OCI-LY1 (cell line): ENCODE data around the gene GATA3.

Source experiments
- H2AFZ ChIP-seq: fragments of 200-600 bp; sonication (generic), shearing (Covaris generic); 2 replicates; pipeline ENCODE4 v1.6.0; 2014; ENCODE audit warnings: antibody characterized with exemption, mild to moderate bottlenecking, low read length
- H3F3A ChIP-seq: fragments of 200-600 bp; sonication (generic), shearing (Covaris generic); 2 replicates; pipeline ENCODE4 v1.6.0; 2014; ENCODE audit warnings: mild to moderate bottlenecking, antibody characterized with exemption, low read length, moderate library complexity; ENCODE audit not compliant: insufficient read depth
- H3K27ac ChIP-seq: fragments of 200-600 bp; sonication (generic); 2 replicates; pipeline ENCODE4 v1.5.1; 2014; ENCODE audit warnings: low read length, mixed run types, mild to moderate bottlenecking, low read depth; ENCODE audit not compliant: poor library complexity, severe bottlenecking
- H3K27me3 ChIP-seq: fragments of 200-600 bp; sonication (generic); 2 replicates; pipeline ENCODE4 v1.6.0; 2014; ENCODE audit warnings: antibody characterized with exemption, mild to moderate bottlenecking, low read length, moderate library complexity; ENCODE audit not compliant: insufficient read depth
- H3K36me3 ChIP-seq: fragments of 200-600 bp; sonication (generic); 2 replicates; pipeline ENCODE4 v1.6.1; 2014; ENCODE audit warnings: mild to moderate bottlenecking, antibody characterized with exemption, low read length, moderate library complexity, mixed read lengths; ENCODE audit not compliant: insufficient read depth
- H3K4me1 ChIP-seq: fragments of 200-600 bp; sonication (generic); 2 replicates; pipeline ENCODE4 v1.5.1; 2014; ENCODE audit warnings: mild to moderate bottlenecking, low read length, moderate library complexity; ENCODE audit not compliant: insufficient read depth, severe bottlenecking
- H3K4me2 ChIP-seq: fragments of 200-600 bp; sonication (generic), shearing (Covaris generic); 2 replicates; pipeline ENCODE4 v1.6.1; 2014; ENCODE audit warnings: low read length
- H3K4me3 ChIP-seq: fragments of 200-600 bp; sonication (generic); 2 replicates; pipeline ENCODE4 v1.5.1; 2014; ENCODE audit warnings: low read length, low read depth, mild to moderate bottlenecking, mixed read lengths; ENCODE audit not compliant: poor library complexity, severe bottlenecking
- H3K79me2 ChIP-seq: fragments of 200-600 bp; shearing (Covaris generic); 2 replicates; pipeline ENCODE4 v1.6.1; 2016; ENCODE audit warnings: mixed run types, low read length, mixed read lengths; ENCODE audit not compliant: insufficient read depth
- H3K9ac ChIP-seq: fragments of 200-600 bp; sonication (generic), shearing (Covaris generic); 2 replicates; pipeline ENCODE4 v1.6.1; 2014; ENCODE audit warnings: mild to moderate bottlenecking, low read length, mixed read lengths
- H3K9me2 ChIP-seq: fragments of 200-600 bp; sonication (generic), shearing (Covaris generic); 2 replicates; pipeline ENCODE4 v1.6.1; 2014; ENCODE audit warnings: low read depth, mild to moderate bottlenecking, low read length, mixed read lengths
- H3K9me3 ChIP-seq: fragments of 200-600 bp; shearing (Covaris generic); 2 replicates; pipeline ENCODE4 v1.6.1; 2014; ENCODE audit warnings: low read length, mixed read lengths
- H4K20me1 ChIP-seq: fragments of 200-600 bp; sonication (generic), shearing (Covaris generic); 2 replicates; pipeline ENCODE4 v1.6.0; 2016; ENCODE audit warnings: mild to moderate bottlenecking, low read length; ENCODE audit not compliant: insufficient read depth
- CTCF ChIP-seq: fragments of 200-600 bp; sonication (generic), shearing (Covaris generic); IDR thresholded peaks from 2 replicates; pipeline ENCODE4 v1.5.1; 2017; ENCODE audit warnings: mild to moderate bottlenecking, antibody characterized with exemption, low read length, moderate library complexity, mixed read lengths
- EZH2 ChIP-seq: fragments of 200-600 bp; sonication (generic), shearing (Covaris generic); IDR thresholded peaks from 2 replicates; pipeline ENCODE4 v1.8.0; 2017; ENCODE audit warnings: borderline replicate concordance, mixed run types, mild to moderate bottlenecking, antibody characterized with exemption, low read length, moderate library complexity, mixed read lengths

GATA3 gene

GRCh38 chr10:8103543-8103942 lies 49.1 kb downstream of the GATA3 start:
- no peak overlapping the region for H3K4me2 ChIP-seq
- no peaks in the 10 kb centered on the region for H3K9me2 ChIP-seq
- H3K27ac ChIP-seq, result no peak overlapping the region
- no peak overlapping the region for H3K4me3 ChIP-seq
- TF ChIP-seq CTCF, result no peak
- no peak for TF ChIP-seq EZH2
- H3K36me3 ChIP-seq, result no peaks in the 10 kb centered on the region
- H3K79me2 ChIP-seq, result no peaks in the 10 kb centered on the region
- H3F3A ChIP-seq, result no peaks in the 10 kb centered on the region
- H3K27me3 ChIP-seq, result no peaks in the 10 kb centered on the region
- no peaks in the 10 kb centered on the region for H3K9me3 ChIP-seq
- H3K9ac ChIP-seq, result no peak overlapping the region
- no peaks in the 10 kb centered on the region for H3K4me1 ChIP-seq
- no peak overlapping the region for H2AFZ ChIP-seq
- H4K20me1 ChIP-seq, result no peaks in the 10 kb centered on the region

DNA sequence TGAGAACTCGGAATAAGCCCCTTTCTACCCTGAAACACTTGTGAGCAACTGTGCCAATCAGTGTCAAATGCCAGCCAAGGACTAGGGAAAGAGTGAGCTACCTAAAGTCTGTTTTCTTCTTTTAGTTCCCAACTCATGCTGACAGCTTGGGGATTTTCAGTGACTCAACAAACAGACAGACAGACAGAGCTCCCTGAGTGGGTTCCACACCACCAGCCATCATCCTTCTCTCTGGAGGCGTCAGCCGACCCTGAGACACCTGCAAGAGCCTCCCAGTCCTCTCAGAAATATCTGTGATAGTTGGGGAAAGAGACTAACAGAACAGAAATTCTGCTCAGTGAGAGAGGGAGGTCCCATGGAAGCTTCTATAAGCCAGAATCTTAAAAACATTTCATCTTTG lies 49.5 kb downstream of the GATA3 start:
- H3K9me2 ChIP-seq, result no peaks in the 10 kb centered on the region
- no peaks in the 10 kb centered on the region for H3K9me3 ChIP-seq
- no peak overlapping the region for H3K4me2 ChIP-seq
- no peaks in the 10 kb centered on the region for H4K20me1 ChIP-seq
- TF ChIP-seq EZH2 (no peak), CTCF (no peak)
- no peaks in the 10 kb centered on the region for H3K79me2 ChIP-seq
- no peak overlapping the region for H3K27ac ChIP-seq
- H3K4me3 ChIP-seq, result no peak overlapping the region
- no peak overlapping the region for H2AFZ ChIP-seq
- H3K4me1 ChIP-seq, result no peaks in the 10 kb centered on the region
- H3K9ac ChIP-seq, result no peak overlapping the region
- H3F3A ChIP-seq, result no peaks in the 10 kb centered on the region
- no peaks in the 10 kb centered on the region for H3K36me3 ChIP-seq
- H3K27me3 ChIP-seq, result no peaks in the 10 kb centered on the region

DNA sequence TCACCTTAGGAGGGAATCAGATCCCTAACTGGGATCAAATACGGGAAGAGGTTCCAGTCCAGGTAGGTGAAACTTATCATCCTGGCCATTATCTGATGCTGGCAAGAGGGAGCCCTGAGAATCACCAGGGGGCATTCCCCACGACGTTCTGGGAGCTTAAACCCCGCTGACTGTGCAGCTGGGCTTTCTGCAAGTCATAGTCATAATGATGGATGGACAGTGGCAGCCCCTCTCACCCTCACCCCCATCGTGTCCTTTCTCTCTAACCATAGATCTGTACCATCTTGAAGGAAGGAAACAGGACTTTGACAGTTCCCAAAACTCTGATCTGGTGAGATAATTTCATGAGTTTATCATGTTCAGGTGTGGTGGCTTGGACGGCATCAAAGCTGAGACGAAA lies 50.2 kb downstream of the GATA3 start:
- no peak overlapping the region for H3K27ac ChIP-seq
- H4K20me1 ChIP-seq, result no peaks in the 10 kb centered on the region
- no peaks in the 10 kb centered on the region for H3K36me3 ChIP-seq
- TF ChIP-seq EZH2 (no peak), CTCF (no peak)
- no peaks in the 10 kb centered on the region for H3K27me3 ChIP-seq
- H3K4me2 ChIP-seq, result no peak overlapping the region
- H3K9me2 ChIP-seq, result no peaks in the 10 kb centered on the region
- no peaks in the 10 kb centered on the region for H3F3A ChIP-seq
- H3K4me3 ChIP-seq, result no peak overlapping the region
- no peaks in the 10 kb centered on the region for H3K4me1 ChIP-seq
- no peaks in the 10 kb centered on the region for H3K9me3 ChIP-seq
- no peaks in the 10 kb centered on the region for H3K79me2 ChIP-seq
- H2AFZ ChIP-seq, result no peak overlapping the region
- H3K9ac ChIP-seq, result no peak overlapping the region
